Stimulated activated naive B cell treated with anti-CD40 and anti-IgM and Interleukin-4, amounts not matched to agents 10 μg/mL and 1 μg/mL and 100 μg/mL, for 72 hours (primary cell): ENCODE results near the gene TSPAN15.

Source experiments
- ATAC-seq, 2 donors: fragments of 150-1000 bp; cut with Tn5 transposase; replicated peaks; 2 replicates each; pipeline ENCODE4 v1.10.0; 2021; ENCODE audit warnings: moderate library complexity in 1 of 2
- DNase-seq: peaks from one replicate; pipeline ENCODE4 v3.0.0; 2021
- H3K27ac Mint-ChIP-seq: one replicate; pipeline ENCODE4 v1.8.0; 2022; ENCODE audit warnings: mild to moderate bottlenecking, mixed read lengths
- H3K27me3 Mint-ChIP-seq, 2 donors: one replicate each; pipeline ENCODE4 v1.8.0; 2022; ENCODE audit warnings: mixed read lengths in 2 of 2
- H3K36me3 Mint-ChIP-seq, 2 donors: one replicate each; pipeline ENCODE4 v1.8.0; 2022; ENCODE audit warnings: mixed read lengths in 2 of 2, mild to moderate bottlenecking in 1 of 2
- H3K4me1 Mint-ChIP-seq, 2 donors: one replicate each; pipeline ENCODE4 v1.8.0; 2022; ENCODE audit warnings: mixed read lengths in 2 of 2, mild to moderate bottlenecking in 1 of 2
- H3K4me3 Mint-ChIP-seq, 2 donors: one replicate each; pipeline ENCODE4 v1.8.0; 2022; ENCODE audit warnings: mild to moderate bottlenecking in 2 of 2, mixed read lengths in 2 of 2, moderate library complexity in 1 of 2
- H3K9me3 Mint-ChIP-seq, 2 donors: one replicate each; pipeline ENCODE4 v1.8.0; 2022; ENCODE audit warnings: mixed read lengths in 2 of 2, mild to moderate bottlenecking in 1 of 2

Gene TSPAN15

DNA sequence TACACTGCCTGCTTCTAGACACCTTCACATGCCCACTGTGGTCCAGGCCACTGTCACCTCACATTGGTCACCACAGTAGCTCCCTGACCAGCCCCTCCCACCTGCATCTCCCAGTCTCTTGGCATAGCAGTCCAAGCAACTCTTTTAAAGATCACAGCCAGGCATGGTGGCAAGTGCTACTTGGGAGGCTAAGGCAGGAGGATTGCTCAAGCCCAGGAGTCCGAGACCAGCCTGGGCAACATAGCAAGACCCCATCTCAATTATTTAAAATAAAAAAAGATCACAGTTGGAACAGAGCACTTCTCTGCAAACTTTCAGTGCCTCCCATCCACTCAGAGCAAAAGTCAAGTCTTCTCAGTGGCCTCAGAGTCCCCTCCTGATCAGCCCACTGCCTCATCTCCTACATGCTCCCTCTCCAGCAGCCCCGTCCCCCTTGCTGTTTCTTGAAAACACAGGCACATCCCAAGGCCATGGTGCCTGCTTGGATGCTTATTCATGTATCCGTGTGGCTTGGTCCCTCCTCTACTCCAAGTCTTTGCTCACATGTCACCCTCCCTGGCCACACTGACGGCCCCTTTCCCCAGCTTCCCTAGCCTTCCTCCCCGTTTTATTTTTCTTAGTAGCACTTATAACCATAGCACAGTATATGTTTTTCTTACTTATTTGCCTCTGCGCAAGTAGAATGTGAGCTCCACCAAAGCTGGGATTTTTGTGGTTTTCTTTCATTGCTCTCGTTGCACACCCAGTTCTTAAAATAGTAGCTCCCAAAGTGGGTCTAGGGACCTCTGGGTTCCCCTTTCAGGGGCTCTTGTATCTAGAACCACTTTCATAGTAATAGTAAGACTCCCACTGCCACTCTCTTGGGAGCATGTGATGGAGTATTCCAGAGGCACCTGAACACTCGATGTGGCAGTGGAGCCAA lies 19.5 kb downstream of the TSPAN15 start:
- Mint-ChIP-seq H3K4me3 (no peak overlapping the region), H3K4me1 (peaks cover under 1 to 3% of the 10 kb centered on the region in 2 donors), H3K36me3 (no peaks in the 10 kb centered on the region), H3K27me3 (peaks cover 21 to 36% of the 10 kb centered on the region in 2 donors), H3K27ac (no peak overlapping the region), H3K9me3 (no peaks in the 10 kb centered on the region)
- ATAC-seq (no peak), DNase-seq (no peak)

DNA sequence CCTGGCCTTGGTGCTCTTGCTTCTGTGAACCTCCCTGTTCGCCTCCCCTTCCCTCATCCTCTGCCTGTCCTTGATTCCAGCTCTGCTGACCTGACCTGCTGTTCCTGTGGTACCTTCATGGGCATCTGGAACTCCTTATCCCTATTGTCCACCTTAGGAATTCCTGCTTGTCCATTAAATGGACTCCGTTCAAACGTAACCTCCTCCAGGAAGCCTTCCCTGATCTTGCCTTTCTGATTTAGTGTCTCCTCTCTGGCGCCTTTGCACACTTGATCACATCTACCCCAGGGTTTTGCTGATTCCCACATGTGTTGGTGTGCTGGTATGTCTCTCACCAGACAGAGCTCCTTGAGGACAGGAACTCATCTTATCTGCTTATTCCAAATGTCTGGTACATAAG lies 20.9 kb downstream of the TSPAN15 start:
- no peak for DNase-seq
- Mint-ChIP-seq H3K36me3 (no peaks in the 10 kb centered on the region), H3K4me3 (no peak overlapping the region), H3K27ac (no peak overlapping the region), H3K27me3 (peaks cover 21 to 42% of the 10 kb centered on the region in 2 donors), H3K9me3 (no peaks in the 10 kb centered on the region), H3K4me1 (peaks cover 0 to 3% of the 10 kb centered on the region in 2 donors)
- ATAC-seq, result no peak

DNA sequence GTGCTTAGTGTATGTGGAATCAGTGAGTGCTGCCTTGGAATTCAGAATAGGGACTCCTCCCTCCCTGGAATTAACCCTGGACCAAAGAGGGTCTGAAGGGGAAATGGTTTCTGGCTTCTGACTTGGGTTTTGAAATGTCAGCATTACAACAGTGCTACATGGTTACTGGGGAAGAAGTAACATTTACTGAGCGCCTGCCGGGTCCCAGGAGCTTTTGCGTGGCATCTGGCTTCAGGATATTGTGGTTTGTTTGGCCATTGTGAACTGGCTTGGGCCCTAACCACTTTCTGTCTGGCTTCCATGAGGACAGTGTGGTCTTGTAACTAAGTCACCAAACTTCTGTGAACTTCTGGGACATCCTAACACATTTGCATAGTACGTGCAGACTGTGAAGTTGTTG lies 21.3 kb downstream of the TSPAN15 start:
- Mint-ChIP-seq H3K27ac (no peak overlapping the region), H3K4me1 (peaks cover 0 to 3% of the 10 kb centered on the region in 2 donors), H3K9me3 (no peaks in the 10 kb centered on the region), H3K36me3 (no peaks in the 10 kb centered on the region), H3K27me3 (peaks cover 21 to 42% of the 10 kb centered on the region in 2 donors), H3K4me3 (no peak overlapping the region)
- ATAC-seq (no peak), DNase-seq (no peak)

DNA sequence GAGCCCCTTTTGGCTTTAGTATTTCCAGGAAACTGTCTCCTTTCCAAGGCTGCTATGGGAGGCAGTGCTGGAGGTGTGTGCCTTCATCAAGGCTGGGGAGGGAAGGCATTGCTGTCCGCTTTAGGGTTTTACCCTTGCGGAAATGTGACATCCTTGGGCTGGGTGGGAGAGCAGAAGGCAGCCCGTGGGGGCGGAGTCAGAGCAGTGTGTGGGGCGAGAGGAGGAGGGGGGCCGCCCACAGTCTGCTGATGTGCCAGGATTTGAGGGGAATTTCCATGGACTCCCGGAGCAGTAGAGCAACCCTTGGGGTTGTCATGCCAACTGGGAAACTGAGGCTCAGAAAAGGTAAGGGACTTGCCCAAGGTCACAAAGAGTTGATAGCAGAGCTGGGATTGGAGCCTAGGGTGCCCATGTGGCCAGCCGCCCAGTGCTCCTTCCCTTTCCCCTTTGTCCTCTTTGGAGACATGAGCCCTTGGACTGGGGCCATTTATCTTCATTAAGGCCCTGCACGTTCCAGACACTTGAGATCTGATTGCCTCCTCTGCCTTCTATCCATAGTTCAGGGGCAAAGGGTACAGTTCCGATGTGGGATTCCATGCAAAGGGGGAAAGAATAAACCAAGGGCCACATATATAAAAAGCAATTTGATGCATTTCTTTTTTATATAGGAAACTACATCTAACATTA lies 22.2 kb downstream of the TSPAN15 start:
- DNase-seq (no peak), ATAC-seq (no peak)
- H3K36me3 Mint-ChIP-seq, result no peaks in the 10 kb centered on the region
- H3K4me1 Mint-ChIP-seq, result peaks cover 0 to 3% of the 10 kb centered on the region in 2 donors
- no peaks in the 10 kb centered on the region for H3K9me3 Mint-ChIP-seq
- no peak overlapping the region for H3K27ac Mint-ChIP-seq
- no peak overlapping the region for H3K4me3 Mint-ChIP-seq
- peaks cover 21 to 42% of the 10 kb centered on the region in 2 donors for H3K27me3 Mint-ChIP-seq

DNA sequence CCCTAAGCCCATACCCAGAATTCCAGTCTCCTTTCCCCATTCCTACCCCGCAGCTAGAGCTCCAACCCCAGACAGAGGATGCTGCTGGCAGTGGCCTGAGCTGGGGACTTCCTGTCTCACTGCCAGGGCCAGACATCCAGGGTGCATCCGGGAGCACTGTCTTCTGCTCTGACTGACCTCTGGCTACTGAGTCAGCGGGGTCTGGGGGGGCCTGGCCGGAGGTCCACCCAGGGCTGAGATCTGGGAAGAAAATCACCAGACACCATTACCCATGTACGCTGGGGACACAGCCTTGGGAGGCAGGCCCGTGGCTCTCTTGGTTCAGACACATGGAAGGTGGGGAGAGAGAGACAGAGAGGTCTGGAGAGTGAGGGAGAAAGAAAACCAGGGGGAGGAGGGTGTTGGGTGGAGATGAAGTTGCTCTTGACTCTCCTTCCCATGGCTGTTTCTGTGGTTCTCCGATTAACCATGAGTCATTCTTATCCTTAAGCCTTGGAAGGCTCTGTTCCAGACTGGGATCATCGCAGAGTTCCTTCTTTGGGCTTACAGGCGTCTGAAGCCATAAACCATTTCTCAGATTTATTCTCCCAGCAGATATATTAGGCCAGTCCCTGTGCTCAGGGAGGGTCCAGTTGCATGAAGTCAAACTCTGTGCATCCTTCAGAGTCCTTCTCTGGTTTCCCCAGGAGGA lies 23.6 kb downstream of the TSPAN15 start:
- no peak overlapping the region for H3K27ac Mint-ChIP-seq
- H3K36me3 Mint-ChIP-seq, result no peaks in the 10 kb centered on the region
- peaks cover 0 to 3% of the 10 kb centered on the region in 2 donors for H3K4me1 Mint-ChIP-seq
- DNase-seq (no peak), ATAC-seq (no peak)
- no peaks in the 10 kb centered on the region for H3K9me3 Mint-ChIP-seq
- no peak overlapping the region for H3K4me3 Mint-ChIP-seq
- peaks cover 21 to 42% of the 10 kb centered on the region in 2 donors for H3K27me3 Mint-ChIP-seq

DNA sequence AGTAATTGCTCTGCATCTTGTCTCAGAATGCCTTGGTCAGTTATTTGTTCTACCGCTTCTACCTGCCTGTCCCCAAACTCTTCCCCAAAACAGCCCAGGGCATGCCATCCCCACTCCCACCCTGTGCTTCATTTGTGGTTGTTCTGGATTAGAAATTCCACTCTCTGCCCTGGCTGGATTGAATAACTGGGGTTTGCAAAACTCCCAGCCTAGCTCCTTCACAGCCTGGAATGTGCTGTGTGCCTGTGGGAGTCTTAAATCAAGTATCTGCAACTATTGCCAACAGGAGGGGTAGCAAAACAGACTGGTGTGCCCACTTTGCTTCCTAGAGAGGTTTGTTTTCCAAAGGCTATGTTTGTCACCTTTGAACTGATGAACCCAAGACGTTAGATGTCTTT lies 24.2 kb downstream of the TSPAN15 start:
- Mint-ChIP-seq H3K36me3 (no peaks in the 10 kb centered on the region), H3K9me3 (no peaks in the 10 kb centered on the region), H3K27me3 (peaks cover 21 to 42% of the 10 kb centered on the region in 2 donors), H3K27ac (no peak overlapping the region), H3K4me1 (peaks cover 0 to 3% of the 10 kb centered on the region in 2 donors), H3K4me3 (no peak overlapping the region)
- ATAC-seq, result no peak
- no peak for DNase-seq

DNA sequence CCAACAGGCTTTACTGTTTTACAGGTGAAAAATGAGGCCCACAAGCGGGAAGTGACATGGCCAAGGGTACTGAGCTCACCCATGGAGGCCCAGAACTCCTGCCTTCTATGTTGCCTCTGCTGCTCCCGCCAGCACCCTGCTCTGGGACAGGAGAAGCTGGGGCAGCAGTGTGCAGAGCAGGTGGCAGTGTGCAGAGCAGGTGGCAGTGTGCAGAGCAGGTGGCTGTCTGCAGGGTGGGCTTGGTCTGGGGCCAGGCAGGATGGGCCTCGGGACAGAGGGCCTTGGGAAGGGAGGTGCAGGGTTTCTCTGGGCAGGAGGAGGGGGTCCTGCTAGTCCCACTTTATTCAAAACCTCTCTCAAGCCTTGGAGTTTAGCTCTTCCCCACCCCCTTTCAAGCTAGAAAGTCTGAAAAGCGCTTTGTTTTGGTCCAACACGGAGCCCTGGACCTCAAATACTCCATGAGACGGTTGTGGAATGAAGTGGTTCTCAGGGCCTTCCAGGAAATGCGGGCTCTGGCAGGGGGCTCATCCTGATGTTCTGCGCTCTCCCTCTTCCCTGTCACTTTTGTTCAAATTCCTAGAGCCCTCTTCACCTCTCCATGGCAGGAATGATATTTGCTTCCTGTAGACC lies 26.8 kb downstream of the TSPAN15 start:
- H3K9me3 Mint-ChIP-seq, result no peaks in the 10 kb centered on the region
- peaks cover 12 to 27% of the 10 kb centered on the region in 2 donors for H3K27me3 Mint-ChIP-seq
- no peak overlapping the region for H3K4me3 Mint-ChIP-seq
- DNase-seq (no peak), ATAC-seq (no peak)
- H3K36me3 Mint-ChIP-seq, result no peaks in the 10 kb centered on the region
- peaks cover 8 to 16% of the 10 kb centered on the region in 2 donors for H3K4me1 Mint-ChIP-seq
- H3K27ac Mint-ChIP-seq, result no peak overlapping the region

DNA sequence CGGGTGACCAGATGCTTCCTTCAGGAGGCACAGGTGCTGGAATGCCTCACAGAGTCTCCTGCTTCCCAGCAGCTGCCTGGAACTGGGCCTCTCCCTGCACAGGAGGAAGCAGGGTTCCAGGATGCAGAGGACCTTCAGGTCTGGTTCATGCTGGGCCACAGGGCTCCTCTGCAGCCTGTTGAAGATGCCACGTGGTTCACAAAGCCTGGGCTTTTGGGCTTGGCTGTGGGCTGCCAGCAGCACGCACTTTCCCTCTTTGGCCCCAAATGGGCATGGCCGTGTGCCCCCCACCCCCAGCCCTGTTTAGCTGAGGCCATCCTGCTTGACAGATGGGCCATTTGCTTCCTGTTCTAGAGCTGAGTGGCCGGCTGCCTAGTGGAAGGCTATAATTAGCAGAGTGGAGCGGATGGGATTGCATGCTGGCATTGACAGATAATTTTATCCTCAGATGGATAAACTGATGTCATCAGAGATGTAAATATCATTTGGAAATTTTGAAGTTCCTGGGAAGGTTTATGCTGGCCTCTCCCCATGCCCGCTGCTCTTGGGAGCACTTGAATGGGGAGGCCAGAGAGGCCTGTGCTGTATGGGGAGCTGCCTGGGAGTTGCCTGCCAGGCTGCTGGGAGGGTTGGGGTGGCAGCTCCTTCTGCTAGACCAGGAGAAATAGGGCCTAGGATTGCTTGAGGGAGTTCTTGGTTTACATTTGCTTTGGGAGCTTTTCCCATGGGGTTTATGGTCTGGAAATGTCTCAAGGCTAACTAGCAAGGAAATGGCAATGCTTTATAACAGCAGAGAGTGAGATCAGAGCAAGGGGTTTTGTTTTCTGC lies 28.2 kb downstream of the TSPAN15 start:
- no peak for DNase-seq
- Mint-ChIP-seq H3K4me3 (no peak overlapping the region), H3K9me3 (no peaks in the 10 kb centered on the region), H3K27me3 (peaks cover 4 to 17% of the 10 kb centered on the region in 2 donors), H3K27ac (no peak overlapping the region), H3K36me3 (no peaks in the 10 kb centered on the region), H3K4me1 (peaks cover 8 to 16% of the 10 kb centered on the region in 2 donors)
- ATAC-seq, result no peak

DNA sequence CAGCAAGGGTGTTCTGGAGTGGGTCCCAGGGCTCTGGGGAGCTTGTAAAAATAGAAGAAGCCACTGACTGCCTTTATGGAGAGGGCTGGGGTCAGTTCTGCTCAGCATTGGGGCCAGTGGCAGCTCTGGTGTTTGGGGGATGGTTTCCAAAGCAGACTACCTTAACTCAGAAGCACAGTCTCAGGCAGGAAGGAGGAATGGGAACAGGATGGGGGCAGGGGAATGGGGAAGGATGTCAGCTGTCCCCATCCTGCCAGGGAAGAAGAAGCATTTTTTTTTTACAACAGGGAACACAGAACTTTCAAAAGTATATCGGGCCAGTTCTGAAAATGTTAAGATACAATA lies 28.8 kb downstream of the TSPAN15 start:
- peaks cover 6 to 13% of the 10 kb centered on the region in 2 donors for H3K27me3 Mint-ChIP-seq
- H3K27ac Mint-ChIP-seq, result no peak overlapping the region
- H3K36me3 Mint-ChIP-seq, result no peaks in the 10 kb centered on the region
- no peak for DNase-seq
- ATAC-seq, result no peak
- H3K9me3 Mint-ChIP-seq, result no peaks in the 10 kb centered on the region
- peaks cover 8 to 16% of the 10 kb centered on the region in 2 donors for H3K4me1 Mint-ChIP-seq
- H3K4me3 Mint-ChIP-seq, result no peak overlapping the region

DNA sequence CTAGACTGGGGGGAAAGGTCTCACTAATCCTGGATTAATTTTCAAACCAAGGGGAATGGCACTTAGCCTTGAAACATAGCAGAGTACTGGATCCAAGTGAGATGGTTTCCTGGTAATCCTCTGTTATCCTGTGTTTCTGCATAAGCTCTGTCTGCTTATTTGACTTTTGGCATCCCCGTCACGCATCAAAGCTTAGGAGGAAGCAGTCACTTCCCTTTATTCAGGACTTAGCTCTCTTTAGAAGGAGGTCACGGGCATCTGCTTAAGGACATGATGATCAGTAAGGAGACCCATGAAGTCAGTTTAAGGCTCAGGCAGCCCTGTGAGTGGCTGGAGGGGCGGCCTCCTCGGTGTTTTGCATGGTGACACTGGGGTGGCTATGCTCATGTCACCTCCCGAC lies 30.0 kb downstream of the TSPAN15 start:
- H3K4me3 Mint-ChIP-seq, result no peak overlapping the region
- no peaks in the 10 kb centered on the region for H3K9me3 Mint-ChIP-seq
- ATAC-seq (peak; percentile 86 to 93), DNase-seq (no peak)
- no peak overlapping the region for H3K27ac Mint-ChIP-seq
- H3K4me1 Mint-ChIP-seq, result peaks cover 8 to 16% of the 10 kb centered on the region in 2 donors
- no peaks in the 10 kb centered on the region for H3K36me3 Mint-ChIP-seq
- peaks cover 8 to 11% of the 10 kb centered on the region in 2 donors for H3K27me3 Mint-ChIP-seq

DNA sequence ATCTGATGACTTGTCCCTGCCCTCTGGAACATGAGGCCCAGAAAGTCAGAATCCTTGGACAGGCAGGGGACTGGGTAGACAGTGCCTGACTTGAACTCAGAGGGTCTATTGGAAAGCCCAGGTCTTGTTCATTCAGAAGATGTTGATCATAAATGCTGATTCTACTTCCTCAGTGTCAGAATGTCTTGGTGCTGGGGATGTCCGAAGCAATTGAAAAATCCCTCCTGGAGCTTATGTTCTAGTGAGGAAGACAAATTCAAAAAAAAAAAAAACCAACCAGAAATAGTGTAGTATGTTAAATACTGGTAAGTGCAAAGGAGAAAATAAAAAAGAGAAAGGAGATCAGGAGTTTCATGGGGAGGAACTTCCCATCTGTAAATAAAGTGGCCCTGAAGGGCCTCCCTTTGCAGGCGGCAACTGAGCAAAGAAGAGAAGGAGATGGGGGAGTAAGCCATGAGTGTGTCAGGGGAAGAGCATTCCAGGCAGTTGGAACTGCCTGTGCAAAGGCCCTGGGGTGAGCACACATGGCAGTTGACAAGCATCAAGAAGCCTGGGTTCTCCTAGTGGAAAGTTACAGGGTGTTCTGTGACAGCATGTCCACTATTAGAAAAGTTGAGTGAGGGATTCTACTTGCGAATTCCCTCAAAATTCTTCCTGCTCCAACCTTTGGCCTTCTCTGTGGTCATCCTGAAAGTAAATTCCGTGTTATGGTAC lies 30.7 kb downstream of the TSPAN15 start:
- no peak for DNase-seq
- no peak for ATAC-seq
- Mint-ChIP-seq H3K36me3 (no peaks in the 10 kb centered on the region), H3K4me1 (peaks cover 8 to 16% of the 10 kb centered on the region in 2 donors), H3K9me3 (no peaks in the 10 kb centered on the region), H3K27ac (no peak overlapping the region), H3K27me3 (peaks cover 8 to 17% of the 10 kb centered on the region in 2 donors), H3K4me3 (no peak overlapping the region)

DNA sequence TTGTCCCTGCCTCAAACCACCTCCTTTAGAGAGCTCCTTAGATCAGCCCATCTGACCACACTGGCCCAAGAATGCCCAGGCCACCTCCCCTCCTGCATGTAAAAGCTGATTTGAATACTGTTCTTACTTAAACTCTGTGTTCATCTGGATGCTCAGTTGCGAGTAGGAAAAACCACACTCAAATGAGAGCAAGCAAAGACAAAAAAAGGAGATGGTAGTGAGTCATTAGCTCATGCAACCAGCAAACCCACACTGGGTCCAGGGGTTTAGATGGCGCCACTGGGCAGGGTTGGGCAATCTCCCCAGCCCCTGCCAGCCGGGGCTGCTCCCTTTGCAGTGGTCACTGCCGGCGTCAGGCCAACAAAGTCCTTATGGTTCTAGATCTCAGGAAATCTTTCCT lies 32.7 kb downstream of the TSPAN15 start:
- ATAC-seq (no peak), DNase-seq (no peak)
- Mint-ChIP-seq H3K4me1 (peaks cover 8 to 16% of the 10 kb centered on the region in 2 donors), H3K36me3 (peaks cover 2 to 5% of the 10 kb centered on the region in 2 donors), H3K27me3 (peaks cover 8 to 18% of the 10 kb centered on the region in 2 donors), H3K9me3 (peaks cover 6 to 12% of the 10 kb centered on the region in 2 donors), H3K27ac (no peak overlapping the region), H3K4me3 (no peak overlapping the region)

DNA sequence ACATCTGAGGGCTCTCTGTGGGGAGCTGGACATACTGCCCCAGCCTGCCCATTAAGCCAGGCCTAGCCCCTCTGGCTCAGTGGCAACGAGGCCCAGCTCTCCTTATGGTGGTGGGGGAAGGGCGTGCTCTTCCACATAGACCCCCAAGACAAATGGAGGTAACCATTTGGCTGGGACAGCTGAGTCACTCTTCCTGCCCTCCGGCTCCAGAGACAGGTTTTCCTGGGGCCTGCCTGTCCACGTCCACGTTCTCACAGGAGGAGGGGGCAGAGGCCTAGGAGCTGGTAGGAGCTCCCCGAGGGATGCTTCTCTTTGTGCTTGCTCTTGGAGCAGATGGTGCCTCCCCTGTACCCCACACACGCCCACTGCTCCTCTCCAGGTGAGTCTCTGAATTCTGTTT lies 33.5 kb downstream of the TSPAN15 start:
- no peak for DNase-seq
- Mint-ChIP-seq H3K27ac (no peak overlapping the region), H3K4me3 (no peak overlapping the region), H3K36me3 (peaks cover 2 to 5% of the 10 kb centered on the region in 2 donors), H3K9me3 (peaks cover 6 to 14% of the 10 kb centered on the region in 2 donors), H3K27me3 (peaks cover 8 to 18% of the 10 kb centered on the region in 2 donors), H3K4me1 (peaks cover 8 to 16% of the 10 kb centered on the region in 2 donors)
- no peak for ATAC-seq
